ENCODE data around the gene ARHGEF26.

Gene ARHGEF26

GRCh38 chr3:154274348-154274747, 153.2 kb downstream of the ARHGEF26 start:
- Histone ChIP-seq H3K36me3 (ENCODE audit: insufficient read depth, low read length) (peaks cover 28% of the 10 kb centered on the region), H3K9ac (ENCODE audit: low read length) (no peak overlapping the region), H3K4me1 (ENCODE audit: insufficient read depth, low read length) (no peaks in the 10 kb centered on the region), H3K4me3 (ENCODE audit: low read depth in 1 of 2, low read length in 2 of 2) (no peak overlapping the region), H3K9me3 (ENCODE audit: low read length) (no peaks in the 10 kb centered on the region), H3K27ac (ENCODE audit: low read depth, low read length) (no peak overlapping the region), H3K27me3 (ENCODE audit: control insufficient read depth in 1 of 2, insufficient read depth in 2 of 2, low read length in 2 of 2) (no peaks in the 10 kb centered on the region)

DNA sequence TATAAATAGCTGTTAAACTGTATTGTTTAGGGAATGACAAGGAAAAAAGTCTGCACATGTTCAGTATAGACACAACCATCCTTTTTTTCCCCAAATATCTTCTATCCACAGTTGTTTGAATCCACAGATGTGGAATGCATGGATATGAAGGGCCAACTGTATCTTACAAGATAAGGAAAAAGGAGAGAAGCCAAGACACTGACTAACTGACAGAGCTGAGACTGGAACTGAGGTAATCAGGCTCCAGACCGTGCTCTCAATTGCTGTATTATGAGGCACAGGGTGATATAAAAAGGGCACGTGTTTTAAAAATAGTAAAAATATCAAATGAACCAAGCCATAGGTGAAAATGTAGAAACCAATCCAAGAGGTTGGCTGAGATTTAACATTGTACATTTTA, 154.1 kb downstream of the ARHGEF26 start:
- peaks cover 25% of the 10 kb centered on the region for H3K36me3 ChIP-seq (ENCODE audit: insufficient read depth, low read length)
- H3K27me3 ChIP-seq (ENCODE audit: control insufficient read depth in 1 of 2, insufficient read depth in 2 of 2, low read length in 2 of 2): no peaks in the 10 kb centered on the region
- H3K9ac ChIP-seq (ENCODE audit: low read length): no peak overlapping the region
- H3K9me3 ChIP-seq (ENCODE audit: low read length): no peaks in the 10 kb centered on the region
- H3K4me1 ChIP-seq (ENCODE audit: insufficient read depth, low read length): no peaks in the 10 kb centered on the region
- no peak overlapping the region for H3K4me3 ChIP-seq (ENCODE audit: low read depth in 1 of 2, low read length in 2 of 2)
- H3K27ac ChIP-seq (ENCODE audit: low read depth, low read length): no peak overlapping the region

GRCh38 chr3:154275965-154276364, 154.8 kb downstream of the ARHGEF26 start:
- Histone ChIP-seq H3K4me1 (ENCODE audit: insufficient read depth, low read length) (no peaks in the 10 kb centered on the region), H3K27ac (ENCODE audit: low read depth, low read length) (no peak overlapping the region), H3K36me3 (ENCODE audit: insufficient read depth, low read length) (peaks cover 25% of the 10 kb centered on the region), H3K4me3 (ENCODE audit: low read depth in 1 of 2, low read length in 2 of 2) (no peak overlapping the region), H3K9me3 (ENCODE audit: low read length) (no peaks in the 10 kb centered on the region), H3K9ac (ENCODE audit: low read length) (no peak overlapping the region), H3K27me3 (ENCODE audit: control insufficient read depth in 1 of 2, insufficient read depth in 2 of 2, low read length in 2 of 2) (no peaks in the 10 kb centered on the region)

DNA sequence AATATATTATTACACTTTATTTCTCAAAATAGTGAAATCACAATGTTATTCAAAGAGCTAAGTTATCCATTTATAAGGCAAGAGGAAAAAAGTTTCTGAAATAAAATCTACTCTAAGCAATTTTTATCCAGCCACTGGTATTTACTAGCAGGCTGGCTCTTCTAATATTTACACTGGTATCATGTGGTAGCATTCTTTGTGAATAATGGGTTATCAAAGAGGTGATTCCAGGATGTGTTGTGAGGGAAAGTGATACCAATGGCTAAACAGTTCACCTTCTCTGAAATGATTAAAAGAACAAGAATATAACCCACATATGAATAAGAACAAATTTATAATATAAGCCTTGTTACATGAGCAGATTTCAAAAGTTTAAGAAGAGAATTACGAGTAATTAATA, 159.0 kb downstream of the ARHGEF26 start:
- Histone ChIP-seq H3K9me3 (ENCODE audit: low read length) (no peaks in the 10 kb centered on the region), H3K36me3 (ENCODE audit: insufficient read depth, low read length) (peaks cover 47% of the 10 kb centered on the region), H3K4me1 (ENCODE audit: insufficient read depth, low read length) (no peaks in the 10 kb centered on the region), H3K4me3 (ENCODE audit: low read depth in 1 of 2, low read length in 2 of 2) (no peak overlapping the region), H3K27ac (ENCODE audit: low read depth, low read length) (no peak overlapping the region), H3K9ac (ENCODE audit: low read length) (no peak overlapping the region), H3K27me3 (ENCODE audit: control insufficient read depth in 1 of 2, insufficient read depth in 2 of 2, low read length in 2 of 2) (no peaks in the 10 kb centered on the region)

- Histone ChIP-seq H3K27me3 (ENCODE audit: control insufficient read depth in 1 of 2, insufficient read depth in 2 of 2, low read length in 2 of 2) (no peaks in the 10 kb centered on the region), H3K9me3 (ENCODE audit: low read length) (no peaks in the 10 kb centered on the region), H3K4me3 (ENCODE audit: low read depth in 1 of 2, low read length in 2 of 2) (no peak overlapping the region), H3K9ac (ENCODE audit: low read length) (no peak overlapping the region), H3K36me3 (ENCODE audit: insufficient read depth, low read length) (peaks cover 37% of the 10 kb centered on the region), H3K4me1 (ENCODE audit: insufficient read depth, low read length) (no peaks in the 10 kb centered on the region), H3K27ac (ENCODE audit: low read depth, low read length) (no peak overlapping the region)
Observed at GRCh38 chr3:154285221-154285620, 164.0 kb downstream of the ARHGEF26 start.

DNA sequence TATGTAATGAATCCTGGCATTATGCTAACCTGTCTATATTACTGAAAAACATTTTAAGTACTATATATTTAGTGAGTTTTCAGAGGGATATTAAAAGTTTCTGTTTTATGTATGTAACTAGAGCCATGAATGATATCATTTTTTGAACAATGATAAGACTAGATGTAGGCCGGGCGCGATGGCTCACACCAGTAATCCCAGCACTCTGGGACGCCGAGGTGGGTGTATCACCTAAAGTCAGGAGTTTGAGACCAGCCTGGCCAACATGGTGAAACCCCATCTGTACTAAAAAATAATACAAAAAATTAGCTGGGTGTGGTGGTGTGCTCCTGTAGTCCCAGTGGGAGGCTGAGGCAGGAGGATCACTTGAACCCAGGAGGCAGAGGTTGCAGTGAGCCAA, 169.0 kb downstream of the ARHGEF26 start:
- no peaks in the 10 kb centered on the region for H3K27me3 ChIP-seq (ENCODE audit: control insufficient read depth in 1 of 2, insufficient read depth in 2 of 2, low read length in 2 of 2)
- H3K9ac ChIP-seq (ENCODE audit: low read length): no peak overlapping the region
- H3K4me3 ChIP-seq (ENCODE audit: low read depth in 1 of 2, low read length in 2 of 2): no peak overlapping the region
- H3K9me3 ChIP-seq (ENCODE audit: low read length): no peaks in the 10 kb centered on the region
- H3K36me3 ChIP-seq (ENCODE audit: insufficient read depth, low read length): peaks cover 28% of the 10 kb centered on the region
- H3K27ac ChIP-seq (ENCODE audit: low read depth, low read length): no peak overlapping the region
- no peaks in the 10 kb centered on the region for H3K4me1 ChIP-seq (ENCODE audit: insufficient read depth, low read length)

DNA sequence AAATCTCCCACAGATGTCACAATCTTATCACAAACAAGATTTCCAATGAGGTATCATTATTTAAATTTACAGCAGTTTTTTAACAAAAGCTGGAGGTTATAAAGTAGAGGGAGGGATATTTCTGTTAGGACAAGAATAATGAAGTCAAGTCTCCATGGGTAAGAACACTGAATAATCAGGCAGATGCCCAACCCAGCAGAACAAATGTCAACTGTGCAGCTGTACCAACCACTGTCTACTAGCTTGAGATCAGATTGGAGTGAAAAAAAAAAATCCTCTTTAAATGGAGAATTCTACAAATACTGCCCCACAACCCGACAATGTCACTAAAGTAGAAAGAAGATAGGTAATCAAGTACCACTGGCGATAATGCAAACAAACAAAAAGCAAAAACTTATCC, 172.8 kb downstream of the ARHGEF26 start:
- Histone ChIP-seq H3K9ac (ENCODE audit: low read length) (no peak overlapping the region), H3K9me3 (ENCODE audit: low read length) (no peaks in the 10 kb centered on the region), H3K27me3 (ENCODE audit: control insufficient read depth in 1 of 2, insufficient read depth in 2 of 2, low read length in 2 of 2) (no peaks in the 10 kb centered on the region), H3K36me3 (ENCODE audit: insufficient read depth, low read length) (peaks cover 24% of the 10 kb centered on the region), H3K4me3 (ENCODE audit: low read depth in 1 of 2, low read length in 2 of 2) (no peak overlapping the region), H3K4me1 (ENCODE audit: insufficient read depth, low read length) (no peaks in the 10 kb centered on the region), H3K27ac (ENCODE audit: low read depth, low read length) (no peak overlapping the region)

DNA sequence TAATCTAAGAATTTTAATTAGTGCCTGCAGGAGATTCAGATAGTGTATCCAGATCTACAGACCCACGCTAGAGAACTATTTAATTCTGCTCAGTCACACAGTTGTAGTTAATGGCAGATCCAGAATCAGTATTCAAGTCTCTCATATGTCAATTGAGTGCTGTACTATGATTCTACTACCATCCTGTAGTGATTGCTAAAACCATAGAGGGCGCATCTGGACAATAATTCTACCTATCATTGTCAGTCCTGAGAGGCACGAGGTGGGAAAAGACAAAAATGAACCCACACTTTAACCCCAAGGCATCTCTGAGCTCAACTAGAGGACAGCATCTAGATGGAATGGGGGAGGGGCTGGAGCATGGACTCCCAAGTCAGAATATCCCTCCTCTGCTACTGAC, 180.4 kb downstream of the ARHGEF26 start:
- Histone ChIP-seq H3K9ac (ENCODE audit: low read length) (no peak overlapping the region), H3K27me3 (ENCODE audit: control insufficient read depth in 1 of 2, insufficient read depth in 2 of 2, low read length in 2 of 2) (no peaks in the 10 kb centered on the region), H3K4me3 (ENCODE audit: low read depth in 1 of 2, low read length in 2 of 2) (no peak overlapping the region), H3K36me3 (ENCODE audit: insufficient read depth, low read length) (peaks cover 48% of the 10 kb centered on the region), H3K9me3 (ENCODE audit: low read length) (no peaks in the 10 kb centered on the region), H3K27ac (ENCODE audit: low read depth, low read length) (no peak overlapping the region), H3K4me1 (ENCODE audit: insufficient read depth, low read length) (no peaks in the 10 kb centered on the region)

- Histone ChIP-seq H3K27ac (ENCODE audit: low read depth, low read length) (no peak overlapping the region), H3K9me3 (ENCODE audit: low read length) (no peaks in the 10 kb centered on the region), H3K9ac (ENCODE audit: low read length) (no peak overlapping the region), H3K36me3 (ENCODE audit: insufficient read depth, low read length) (peaks cover 52% of the 10 kb centered on the region), H3K4me3 (ENCODE audit: low read depth in 1 of 2, low read length in 2 of 2) (no peak overlapping the region), H3K27me3 (ENCODE audit: control insufficient read depth in 1 of 2, insufficient read depth in 2 of 2, low read length in 2 of 2) (no peaks in the 10 kb centered on the region), H3K4me1 (ENCODE audit: insufficient read depth, low read length) (no peaks in the 10 kb centered on the region)
Observed at GRCh38 chr3:154304116-154304786, 183.1 kb downstream of the ARHGEF26 start.

- Histone ChIP-seq H3K9ac (ENCODE audit: low read length) (no peak overlapping the region), H3K36me3 (ENCODE audit: insufficient read depth, low read length) (peaks cover 52% of the 10 kb centered on the region), H3K9me3 (ENCODE audit: low read length) (no peaks in the 10 kb centered on the region), H3K27ac (ENCODE audit: low read depth, low read length) (no peak overlapping the region), H3K27me3 (ENCODE audit: control insufficient read depth in 1 of 2, insufficient read depth in 2 of 2, low read length in 2 of 2) (no peaks in the 10 kb centered on the region), H3K4me3 (ENCODE audit: low read depth in 1 of 2, low read length in 2 of 2) (no peak overlapping the region), H3K4me1 (ENCODE audit: insufficient read depth, low read length) (no peaks in the 10 kb centered on the region)
Observed at GRCh38 chr3:154304936-154305335, 183.7 kb downstream of the ARHGEF26 start.

- peaks cover 33% of the 10 kb centered on the region for H3K36me3 ChIP-seq (ENCODE audit: insufficient read depth, low read length)
- H3K4me3 ChIP-seq (ENCODE audit: low read depth in 1 of 2, low read length in 2 of 2): no peak overlapping the region
- H3K27me3 ChIP-seq (ENCODE audit: control insufficient read depth in 1 of 2, insufficient read depth in 2 of 2, low read length in 2 of 2): no peaks in the 10 kb centered on the region
- no peak overlapping the region for H3K27ac ChIP-seq (ENCODE audit: low read depth, low read length)
- no peaks in the 10 kb centered on the region for H3K9me3 ChIP-seq (ENCODE audit: low read length)
- H3K9ac ChIP-seq (ENCODE audit: low read length): no peak overlapping the region
- no peaks in the 10 kb centered on the region for H3K4me1 ChIP-seq (ENCODE audit: insufficient read depth, low read length)
Observed at GRCh38 chr3:154307363-154307762, 186.2 kb downstream of the ARHGEF26 start.

Measured in muscle layer of colon (tissue), 2 donors.